NCI-H82 treated with DMSO at 0.1 percent for 48 hours (cell line): Measurements from ENCODE around the gene GRID2IP.
"Not testable (repeated sequence)": the region's sequence is repeated elsewhere in the genome, so short reads cannot be mapped to it uniquely, and the experiment has no call there.

Experiments used
- DNase-seq: peaks from one replicate; lab custom pipeline; 2025; ENCODE audit not compliant: unreplicated experiment; lab: John Stamatoyannopoulos, UW

Gene GRID2IP

DNA sequence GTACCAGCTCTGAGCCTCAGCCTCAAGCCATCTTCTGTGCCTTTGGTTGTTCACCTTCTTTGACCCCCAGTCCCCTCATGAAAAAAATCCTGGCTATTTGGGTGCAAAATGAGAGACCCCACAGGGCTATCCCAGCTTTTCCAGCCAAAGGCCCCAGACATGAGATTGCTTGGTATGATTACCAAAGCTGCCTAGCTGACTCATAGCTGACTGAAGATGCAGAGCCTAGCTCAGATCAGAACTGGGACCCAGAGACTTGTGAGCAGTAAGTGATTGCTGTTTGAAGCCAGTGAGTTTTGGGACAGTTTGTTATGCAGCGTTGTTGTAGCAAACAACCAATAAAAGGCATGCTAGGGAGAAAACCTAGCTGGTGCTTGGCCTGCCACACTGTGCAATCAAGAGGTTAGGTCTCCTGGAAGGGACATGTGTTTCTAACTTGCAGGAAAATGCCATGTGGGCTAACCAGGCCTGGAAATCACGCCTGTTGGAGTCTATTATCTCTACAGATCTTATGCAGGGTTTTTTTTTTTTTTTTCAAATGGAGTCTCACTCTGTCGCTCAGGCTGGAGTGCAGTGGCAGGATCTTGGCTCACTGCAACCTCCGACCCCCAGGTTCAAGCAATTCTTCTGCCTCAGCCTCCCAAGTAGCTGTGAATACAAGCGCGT lies 55.5 kb downstream of the GRID2IP start:
- no peak for DNase-seq

DNA sequence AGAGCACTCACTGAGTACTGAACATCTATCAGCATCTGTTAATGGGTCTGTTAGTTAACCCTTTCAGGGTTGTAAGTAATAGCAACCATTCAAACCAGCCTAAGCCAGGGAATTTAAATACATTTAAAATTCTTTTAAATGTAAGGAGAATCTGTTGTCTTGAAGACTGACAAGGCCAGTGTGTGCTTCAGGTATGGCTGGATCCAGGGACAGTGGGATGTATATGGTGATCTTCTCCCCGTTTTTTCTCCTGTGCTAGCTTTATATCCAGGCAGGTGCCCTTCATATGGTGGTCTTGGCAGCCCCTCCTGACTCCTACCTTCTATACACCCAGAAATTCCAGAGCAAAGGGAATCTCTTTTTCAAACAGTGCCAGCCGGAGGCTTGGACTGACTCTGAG lies 56.9 kb downstream of the GRID2IP start:
- no peak for DNase-seq

DNA sequence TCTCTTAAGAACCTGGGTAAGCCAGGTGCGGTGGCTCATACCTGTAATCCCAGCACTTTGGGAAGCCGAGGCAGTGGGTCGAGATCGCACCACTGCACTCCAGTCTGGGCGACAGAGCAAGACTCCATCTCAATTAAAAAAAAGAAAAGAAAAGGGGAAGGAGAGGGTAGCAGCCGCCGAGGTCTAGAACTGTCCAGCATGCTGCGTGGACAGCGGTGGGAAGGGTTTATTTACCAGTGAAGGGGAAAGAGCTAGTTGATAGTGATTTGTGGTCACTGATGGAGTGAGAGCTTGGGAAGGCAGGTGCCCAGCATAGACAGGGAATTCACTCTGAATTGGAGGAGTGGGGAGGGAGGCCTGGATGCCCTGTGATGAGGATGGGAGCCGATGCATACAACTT lies 60.1 kb downstream of the GRID2IP start:
- DNase-seq, result no peak

DNA sequence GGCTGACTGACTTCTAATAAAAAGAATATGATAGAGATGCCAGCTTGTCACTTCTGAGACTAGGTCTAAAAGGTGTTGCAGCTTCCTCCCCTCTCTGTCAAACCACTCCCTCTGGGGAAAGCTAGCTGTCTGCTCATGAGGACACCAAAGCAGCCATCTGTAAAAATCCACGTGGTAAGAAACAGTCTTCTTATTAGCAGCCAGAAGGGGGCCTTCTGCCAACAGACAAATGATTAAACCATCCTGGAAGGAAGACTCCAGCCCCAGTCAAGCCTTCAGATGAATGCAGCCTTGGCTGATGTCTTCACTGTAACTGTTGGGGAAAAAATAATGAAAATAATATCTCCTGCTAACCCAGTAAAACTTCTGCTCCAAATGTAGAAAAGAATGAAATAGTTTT lies 61.6 kb downstream of the GRID2IP start:
- DNase-seq, result no peak

DNA sequence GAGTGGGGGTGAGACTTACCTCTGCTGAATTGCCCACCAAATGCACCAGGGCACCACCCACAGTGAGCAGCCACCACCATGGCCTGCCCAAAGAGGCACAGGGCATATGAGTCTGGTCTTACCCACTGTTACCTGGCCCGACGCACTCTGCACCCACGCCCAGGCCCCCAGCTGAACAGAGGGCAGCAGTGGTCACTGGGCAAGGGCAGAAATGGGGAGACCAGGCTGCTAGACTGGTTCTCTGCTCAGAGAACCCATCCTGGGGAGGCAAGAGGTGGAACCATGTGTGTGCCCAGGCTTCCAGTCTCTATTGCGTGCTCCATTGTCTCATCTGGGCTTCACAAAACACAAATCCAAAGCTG lies 64.1 kb downstream of the GRID2IP start:
- no peak for DNase-seq

DNA sequence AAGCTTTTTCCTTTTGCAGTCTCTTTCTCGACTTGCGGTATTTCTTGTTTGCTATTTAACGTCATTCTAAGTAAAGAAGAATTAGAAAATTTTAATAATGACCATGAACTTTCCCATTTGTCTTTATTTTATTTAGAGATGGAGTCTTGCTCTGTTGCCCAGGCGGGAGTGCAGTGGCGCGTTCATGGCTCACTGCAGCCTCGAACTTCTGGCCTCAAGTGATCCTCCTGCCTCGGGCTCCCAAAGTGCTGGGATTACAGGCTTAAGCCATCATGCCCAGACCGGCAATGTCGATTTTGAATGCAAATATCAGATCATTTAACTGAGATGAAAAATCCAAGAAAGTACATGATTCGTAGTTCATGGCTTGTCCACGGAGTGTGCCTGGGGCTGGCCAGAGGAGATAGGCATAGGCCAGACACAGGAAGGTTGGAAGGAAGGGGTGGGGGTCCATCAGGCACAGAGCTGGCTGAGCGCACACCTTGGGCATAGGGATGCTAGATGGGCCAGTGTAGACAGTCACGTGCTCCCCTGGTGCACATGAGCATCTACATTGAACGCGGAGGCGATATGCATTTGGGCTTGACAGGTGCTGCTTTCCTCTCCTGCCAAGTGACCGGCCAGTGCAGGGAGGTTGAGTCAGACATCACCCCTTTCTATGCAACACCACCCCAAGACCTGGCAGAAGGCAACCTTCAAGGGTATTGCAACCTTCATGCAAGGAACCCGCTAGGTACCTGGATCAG lies 64.7 kb downstream of the GRID2IP start:
- DNase-seq, result no peak

DNA sequence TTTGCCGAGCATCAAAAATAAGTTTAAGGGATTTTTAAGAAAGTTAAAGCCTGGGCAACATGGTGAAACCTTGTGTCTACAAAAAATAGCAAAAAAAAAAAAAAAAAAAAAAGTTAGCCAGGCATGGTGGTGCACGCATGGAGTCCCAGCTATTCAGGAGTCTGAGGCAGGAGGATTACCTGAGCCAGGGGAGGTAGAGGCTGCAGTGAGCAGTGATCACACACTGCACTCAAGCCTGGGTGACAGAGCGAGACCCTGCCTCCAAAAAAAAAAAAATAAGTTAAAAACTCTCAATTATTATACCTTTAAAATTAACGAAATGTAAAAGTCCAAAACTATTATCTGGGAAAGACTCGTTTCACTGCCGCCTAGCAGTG lies 68.5 kb downstream of the GRID2IP start:
- DNase-seq, result no peak

DNA sequence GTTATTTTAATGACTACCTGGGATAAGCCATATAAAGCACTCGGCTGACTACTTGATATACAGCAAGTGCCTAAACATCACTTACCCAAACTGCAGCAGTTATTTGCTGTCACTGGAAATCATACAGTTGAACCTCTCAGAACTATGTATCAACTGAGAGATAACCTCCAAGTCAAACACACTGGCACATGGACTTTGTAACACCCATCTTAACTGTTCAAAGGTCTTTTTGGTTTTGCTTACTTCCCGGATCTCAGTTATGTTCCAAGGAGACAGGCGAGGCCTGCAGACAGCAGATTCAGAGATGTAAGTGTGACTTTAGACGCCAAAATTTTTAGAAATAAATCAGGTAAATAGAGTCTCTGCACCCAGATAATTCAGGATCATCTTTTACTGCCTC lies 69.0 kb downstream of the GRID2IP start:
- no peak for DNase-seq

DNA sequence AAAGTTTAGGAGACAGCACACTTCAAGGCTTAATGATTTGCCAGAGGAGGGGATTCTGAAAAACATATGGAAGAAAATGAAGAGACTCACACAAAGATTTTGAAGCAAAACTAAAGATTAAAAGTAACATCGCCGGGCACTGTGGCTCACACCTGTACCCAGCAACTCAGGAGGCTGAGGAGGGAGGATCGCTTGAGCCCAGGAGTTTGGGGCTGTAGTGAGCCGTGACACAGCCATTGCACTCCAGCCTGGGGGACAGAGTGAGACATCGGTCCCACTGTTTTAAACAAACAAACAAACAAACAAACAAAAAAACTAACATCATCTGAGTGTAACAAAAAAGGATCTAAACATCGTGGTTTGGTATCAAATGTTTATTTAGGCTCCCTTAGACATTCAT lies 69.8 kb downstream of the GRID2IP start:
- no peak for DNase-seq

DNA sequence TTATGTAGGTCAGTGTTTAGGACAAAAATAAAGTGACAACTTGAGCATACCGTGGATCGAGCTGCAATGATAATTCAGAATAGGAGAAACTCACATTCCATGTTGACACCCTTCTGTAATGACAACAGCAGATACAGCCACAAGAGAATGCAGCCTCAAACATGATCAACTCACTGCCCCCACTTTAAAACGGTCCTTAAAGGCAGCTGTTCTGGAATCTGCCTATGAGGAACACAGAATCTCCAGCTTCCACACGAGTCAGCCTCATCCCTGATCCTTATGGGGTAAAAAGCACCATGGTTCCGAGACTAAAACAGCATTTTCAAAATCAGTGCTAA lies 71.0 kb downstream of the GRID2IP start:
- no peak for DNase-seq

DNA sequence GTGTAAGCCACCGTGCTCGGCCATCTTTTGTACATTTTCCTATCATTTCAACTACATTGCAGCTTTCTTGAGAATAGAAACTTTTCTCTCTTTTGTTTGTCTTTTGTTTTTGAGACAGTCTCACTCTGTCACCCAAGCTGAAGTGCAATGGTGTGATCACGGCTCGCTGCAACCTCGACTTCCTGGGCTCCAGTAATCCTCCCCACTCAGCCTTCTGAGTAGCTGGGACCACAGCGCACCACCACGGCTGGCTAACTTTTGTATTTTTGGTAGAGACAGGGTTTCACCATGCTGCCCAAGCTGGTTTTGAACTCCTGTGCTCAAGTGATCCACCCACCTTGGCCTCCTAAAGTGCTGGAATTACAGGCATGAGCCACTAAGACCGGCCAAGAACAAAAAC lies 72.2 kb downstream of the GRID2IP start:
- no peak for DNase-seq

DNA sequence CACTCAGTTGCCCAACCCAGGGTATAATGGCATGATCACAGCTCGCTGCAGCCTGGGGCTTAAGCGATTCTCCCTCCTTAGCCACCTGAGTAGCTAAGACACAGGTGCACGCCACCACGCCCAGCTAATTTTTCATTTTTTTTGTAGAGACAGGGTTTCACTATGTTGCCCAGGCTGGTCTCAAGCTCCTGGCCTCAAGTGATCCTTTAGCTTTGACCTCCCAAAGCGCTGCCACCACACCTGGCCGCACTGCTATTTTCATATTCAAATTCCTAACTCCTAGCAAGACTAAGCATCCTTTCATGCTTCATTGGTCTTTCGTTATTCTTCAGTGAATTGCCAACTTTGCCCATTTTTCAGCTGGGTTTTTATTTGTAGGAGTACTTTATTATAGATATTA lies 73.1 kb downstream of the GRID2IP start:
- DNase-seq, result no peak

DNA sequence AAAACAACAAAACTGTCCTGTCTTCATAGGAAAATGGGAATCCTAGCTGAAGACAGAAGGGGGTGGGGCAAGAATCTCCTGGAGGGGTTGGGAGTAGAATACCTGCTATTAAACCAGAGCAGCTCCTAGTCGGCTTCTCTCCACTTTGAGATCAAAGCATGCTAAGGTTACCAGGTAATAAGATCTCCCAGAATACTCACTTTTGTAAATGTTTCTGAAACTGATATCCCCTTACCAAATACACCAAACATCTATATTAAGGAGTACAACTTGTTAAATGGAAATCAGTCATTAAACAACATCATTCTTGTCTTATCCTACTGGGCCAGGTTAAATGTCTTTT lies 74.0 kb downstream of the GRID2IP start:
- no peak for DNase-seq

DNA sequence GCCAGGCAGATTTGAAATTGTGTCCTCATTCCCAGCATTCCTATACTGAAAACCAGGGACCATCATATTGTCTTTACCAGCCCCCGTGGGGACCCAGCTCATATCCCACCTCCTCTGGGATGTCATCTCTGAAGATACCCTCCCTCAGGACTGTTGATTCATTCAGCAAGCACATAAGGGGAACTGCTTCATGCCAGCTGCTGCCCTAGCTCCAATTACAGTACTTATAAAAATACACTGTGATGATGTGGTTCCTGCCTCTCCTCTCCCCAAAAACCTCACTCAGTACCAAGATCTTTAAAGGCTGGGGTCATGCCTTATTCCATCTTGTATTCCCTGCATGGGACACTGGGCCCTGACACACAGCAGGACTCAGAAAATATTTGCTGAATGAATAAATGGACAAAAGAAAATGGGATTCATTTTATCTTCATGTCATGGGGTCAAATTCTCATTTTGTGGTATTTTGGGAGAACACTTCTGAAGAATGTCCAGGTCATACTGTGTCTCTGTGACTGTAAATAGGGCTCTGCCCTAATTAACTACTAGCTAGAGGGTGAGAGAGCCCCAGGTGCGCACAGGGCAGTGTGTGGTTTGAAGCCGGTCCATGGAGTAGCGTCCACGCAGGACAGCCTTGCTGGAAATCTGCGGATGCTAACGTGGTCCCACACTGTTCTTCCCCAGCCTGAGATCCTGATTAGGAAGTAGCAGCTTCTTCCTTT lies 74.5 kb downstream of the GRID2IP start:
- no peak for DNase-seq

DNA sequence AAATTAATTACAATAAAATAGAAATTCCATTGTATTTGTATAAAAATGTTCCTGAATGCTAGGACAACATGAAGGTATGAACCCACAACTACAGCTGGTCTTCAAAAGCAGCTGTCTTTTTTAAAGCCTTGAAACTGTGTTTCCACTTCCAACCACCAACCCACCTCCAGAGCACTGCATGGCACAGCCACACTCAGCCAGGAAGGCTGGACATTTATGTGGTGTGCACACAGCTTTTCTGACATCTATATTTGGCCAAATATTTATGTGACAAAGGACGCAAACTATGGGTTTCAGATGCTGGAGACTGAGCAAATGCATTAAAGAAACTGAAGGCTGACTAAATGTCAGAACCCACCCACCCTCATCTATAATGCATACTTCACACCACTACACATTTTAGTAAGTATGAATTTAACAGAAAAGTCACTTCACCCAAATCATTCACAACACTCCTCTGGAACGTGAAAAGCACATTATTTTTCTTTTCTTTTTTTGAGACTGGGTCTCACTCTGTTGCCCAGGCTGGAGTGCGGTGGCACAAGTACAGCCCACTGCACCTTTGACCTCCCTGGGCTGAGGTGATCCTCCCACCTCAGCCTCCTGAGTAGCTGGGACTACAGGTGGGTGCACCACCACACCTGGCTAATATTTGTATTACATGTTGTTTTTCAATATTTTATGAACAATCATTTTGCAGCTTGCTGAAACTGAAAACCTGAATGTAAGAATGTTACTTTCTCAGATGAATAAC lies 75.7 kb downstream of the GRID2IP start:
- DNase-seq, result no peak

DNA sequence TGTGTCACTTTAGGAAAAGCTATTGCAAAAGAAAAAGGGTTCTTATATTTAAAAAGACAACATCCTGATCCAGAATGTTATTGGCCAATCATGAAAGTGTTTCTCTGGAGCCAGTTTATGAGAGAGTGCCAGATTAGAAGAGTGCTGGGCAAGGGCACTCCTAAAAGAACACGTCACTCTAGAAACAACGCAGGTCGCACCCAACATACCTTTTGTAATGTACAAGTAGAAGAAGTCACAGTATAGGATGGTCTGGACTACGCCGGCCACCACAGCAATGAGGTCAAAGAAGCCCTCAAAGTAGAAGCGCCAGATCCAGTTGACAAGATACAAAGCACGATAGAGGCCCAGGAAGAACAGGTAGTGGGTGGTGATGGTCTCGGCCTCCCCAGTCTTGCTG lies 85.4 kb downstream of the GRID2IP start:
- no peak for DNase-seq

DNA sequence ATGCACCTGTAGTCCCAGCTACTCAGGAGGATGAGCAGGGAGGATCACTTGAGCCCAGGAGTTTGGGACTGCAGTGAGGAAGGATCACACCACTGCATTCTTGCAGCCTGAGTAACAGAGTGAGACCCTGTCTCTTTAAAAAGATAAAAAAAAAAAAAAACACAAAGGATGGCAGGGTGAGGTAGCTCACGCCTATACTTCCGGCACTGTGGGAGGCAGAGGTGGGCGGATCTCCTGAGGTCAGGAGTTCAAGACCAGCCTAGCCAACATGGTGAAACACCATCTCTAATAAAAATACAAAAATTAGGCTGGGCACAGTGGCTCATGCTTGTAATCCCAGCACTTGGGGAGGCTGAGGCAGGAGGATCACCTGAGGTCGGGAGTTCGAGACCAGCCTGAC lies 87.7 kb downstream of the GRID2IP start:
- not testable (repeated sequence) for DNase-seq

DNA sequence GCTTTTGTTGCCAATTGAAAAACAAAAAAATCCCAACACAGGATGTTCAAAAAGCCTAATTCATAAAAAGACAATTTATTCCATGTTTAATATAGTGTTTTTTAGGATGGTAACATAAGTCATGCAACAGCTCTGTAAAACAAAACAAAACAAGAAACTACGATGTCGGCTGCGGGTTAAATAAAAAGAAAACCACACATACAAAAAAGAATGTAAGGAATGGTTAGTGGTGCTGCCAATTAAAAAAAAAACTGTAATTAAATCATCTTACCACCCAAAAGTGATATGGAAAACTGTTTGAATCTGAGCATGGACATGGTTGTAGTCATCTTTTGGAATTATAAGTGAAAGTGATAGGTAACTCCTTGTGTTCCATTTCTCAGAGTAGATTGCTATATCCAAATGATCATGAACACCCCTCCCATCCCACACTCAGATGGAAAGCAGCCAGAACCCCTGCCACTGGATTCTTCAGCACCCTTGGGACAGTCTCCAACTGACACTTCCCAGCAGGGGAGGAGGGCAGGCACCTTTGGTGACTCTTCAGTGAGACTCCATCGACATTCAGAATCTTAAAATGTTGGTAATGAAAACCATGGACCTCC lies 89.2 kb downstream of the GRID2IP start:
- DNase-seq, result no peak

DNA sequence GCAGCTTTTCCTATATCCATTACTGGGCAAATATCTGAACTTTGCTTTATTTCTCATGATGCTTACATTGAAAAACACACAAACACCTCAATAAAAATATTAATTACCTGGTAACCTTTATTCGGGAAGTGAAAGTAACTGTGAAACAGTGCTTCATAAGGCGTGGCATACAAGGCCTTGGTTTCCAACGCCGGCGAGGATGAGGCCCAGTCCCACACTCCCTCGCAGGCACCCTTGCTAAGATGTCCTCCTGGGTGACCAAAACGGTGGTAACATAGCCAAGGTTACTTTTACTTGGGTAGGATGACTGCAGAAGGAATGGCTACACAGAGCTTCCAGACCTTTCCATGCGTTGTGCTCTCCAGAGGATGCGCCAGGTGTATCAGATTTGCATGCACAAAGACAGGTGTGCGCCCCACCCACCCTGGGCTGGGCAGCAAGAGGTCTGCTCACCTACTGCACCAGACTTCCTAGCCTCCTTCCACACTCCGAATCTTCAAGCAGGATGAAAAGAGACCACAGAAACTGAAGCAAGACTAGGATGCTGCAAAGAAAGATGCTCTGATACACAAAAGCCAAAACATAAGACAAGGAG lies 90.2 kb downstream of the GRID2IP start:
- no peak for DNase-seq

DNA sequence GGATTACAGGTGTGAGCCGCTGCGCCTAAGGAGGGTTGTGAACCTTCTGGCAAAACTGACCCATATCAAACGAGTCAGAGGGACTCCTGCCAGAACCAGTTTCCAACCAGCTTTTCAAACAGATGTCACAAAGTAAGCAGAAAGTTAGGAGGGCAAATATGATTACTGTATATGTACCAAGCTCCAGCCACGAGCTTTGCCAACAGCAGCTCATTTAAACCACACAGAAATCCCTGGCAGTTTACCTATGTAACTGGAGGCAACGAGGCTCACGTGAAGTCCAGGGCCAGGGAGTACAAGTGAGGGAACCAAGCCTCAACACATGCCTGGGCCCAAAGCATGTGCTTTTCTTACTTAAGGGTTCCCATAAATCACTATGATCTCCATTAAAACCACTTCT lies 91.0 kb downstream of the GRID2IP start:
- DNase-seq, result no peak

DNA sequence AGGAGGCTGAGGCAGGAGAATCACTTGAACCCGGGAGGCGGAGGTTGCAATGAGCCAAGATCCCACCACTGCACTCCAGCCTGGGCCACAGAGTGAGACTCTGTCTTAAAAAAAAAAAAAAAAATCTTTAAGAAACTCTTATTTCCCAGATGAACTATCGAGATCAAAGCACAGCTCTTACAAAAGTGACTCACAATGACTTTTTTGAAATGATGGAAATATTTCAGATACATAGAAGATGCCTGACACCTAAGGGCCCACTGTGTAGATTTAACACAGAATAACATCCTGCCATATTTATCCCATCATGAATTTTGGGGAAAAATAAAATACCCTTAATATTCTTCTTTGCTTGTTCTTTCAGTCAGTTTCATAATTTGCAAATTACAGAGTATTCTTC lies 92.6 kb downstream of the GRID2IP start:
- DNase-seq, result not testable (repeated sequence)
